HFFc6 (cell line): ENCODE data around the gene RAI1. TPM values are rescaled to one million over a fixed set of nuclear protein-coding genes. Genes with fewer than 3 reads are reported as not detected.
"Not testable (repeated sequence)": the region's sequence is repeated elsewhere in the genome, so short reads cannot be mapped to it uniquely, and the experiment has no call there.

Source experiments
- DNase-seq: peaks from one replicate; pipeline ENCODE4 v3.0.0-alpha.2; 2018
- H3K27ac Mint-ChIP-seq: 2 replicates; pipeline ENCODE4 v1.8.0; 2020; ENCODE audit warnings: mild to moderate bottlenecking, mixed read lengths
- H3K27me3 Mint-ChIP-seq: 2 replicates; pipeline ENCODE4 v1.8.0; 2021; ENCODE audit warnings: mild to moderate bottlenecking, moderate library complexity, mixed read lengths; ENCODE audit not compliant: insufficient read depth
- H3K36me3 Mint-ChIP-seq: 2 replicates; pipeline ENCODE4 v1.8.0; 2021; ENCODE audit warnings: low read depth, mixed read lengths
- H3K4me1 Mint-ChIP-seq: 2 replicates; pipeline ENCODE4 v1.8.0; 2020; ENCODE audit warnings: low read depth, mixed read lengths
- H3K4me3 Mint-ChIP-seq: 2 replicates; pipeline ENCODE4 v1.8.0; 2020; ENCODE audit warnings: mild to moderate bottlenecking, moderate library complexity, mixed read lengths
- H3K9me3 Mint-ChIP-seq: 2 replicates; pipeline ENCODE4 v1.8.0; 2020; ENCODE audit warnings: mild to moderate bottlenecking, mixed read lengths
- CTCF ChIP-seq: fragments of 200-600 bp; sonication (generic); IDR thresholded peaks from 2 replicates; pipeline ENCODE4 v1.5.0; 2021; ENCODE audit warnings: antibody characterized with exemption, mild to moderate bottlenecking
- total RNA-seq, 6 experiments: library from RNA; stranded (reverse); fragmentation: NEBNext Ultra II Directional; extraction: Animal tissue kit (Norgen Biotek cat#: 25700); gene quantifications; 2 replicates in 1 of 6; 3 replicates in 5 of 6; pipeline ENCODE4 v1.2.3, GENCODE V29; 2021

Gene RAI1
- total RNA-seq, 6 experiments from 2014 or later, result 26.9 to 29.3 (median 29.0) TPM

- H3K4me1 Mint-ChIP-seq, result peaks cover 48% of the 10 kb centered on the region
- H3K27me3 Mint-ChIP-seq, result peaks cover 4% of the 10 kb centered on the region
- DNase-seq, result no peak
- H3K4me3 Mint-ChIP-seq, result no peak overlapping the region
- TF ChIP-seq CTCF, result no peak
- no peaks in the 10 kb centered on the region for H3K9me3 Mint-ChIP-seq
- no peaks in the 10 kb centered on the region for H3K36me3 Mint-ChIP-seq
- H3K27ac Mint-ChIP-seq, result no peak overlapping the region
Observed at GRCh38 chr17:17675925-17676534, 5.2 kb upstream of the RAI1 start.

GRCh38 chr17:17676752-17677151, 4.5 kb upstream of the RAI1 start:
- Mint-ChIP-seq H3K4me3 (no peak overlapping the region), H3K27me3 (peaks cover 4% of the 10 kb centered on the region), H3K36me3 (no peaks in the 10 kb centered on the region), H3K4me1 (peaks cover 41% of the 10 kb centered on the region), H3K27ac (no peak overlapping the region), H3K9me3 (no peaks in the 10 kb centered on the region)
- no peak for TF ChIP-seq CTCF
- no peak for DNase-seq

- peaks cover 4% of the 10 kb centered on the region for H3K27me3 Mint-ChIP-seq
- H3K4me1 Mint-ChIP-seq, result peaks cover 34% of the 10 kb centered on the region
- no peak for DNase-seq
- TF ChIP-seq CTCF, result no peak
- H3K27ac Mint-ChIP-seq, result no peak overlapping the region
- no peaks in the 10 kb centered on the region for H3K36me3 Mint-ChIP-seq
- H3K9me3 Mint-ChIP-seq, result no peaks in the 10 kb centered on the region
- H3K4me3 Mint-ChIP-seq, result no peak overlapping the region
Observed at GRCh38 chr17:17677299-17678040, 3.8 kb upstream of the RAI1 start.

GRCh38 chr17:17678063-17678699, 3.1 kb upstream of the RAI1 start:
- not testable (repeated sequence) for H3K4me3 Mint-ChIP-seq, H3K9me3 Mint-ChIP-seq, DNase-seq, H3K27me3 Mint-ChIP-seq, H3K27ac Mint-ChIP-seq, H3K36me3 Mint-ChIP-seq
- peaks cover 29% of the 10 kb centered on the region for H3K4me1 Mint-ChIP-seq

- Mint-ChIP-seq H3K4me3 (no peak overlapping the region), H3K4me1 (peaks cover 34% of the 10 kb centered on the region), H3K27me3 (peaks cover 3% of the 10 kb centered on the region), H3K9me3 (no peaks in the 10 kb centered on the region), H3K36me3 (no peaks in the 10 kb centered on the region), H3K27ac (no peak overlapping the region)
- no peak for DNase-seq
- TF ChIP-seq CTCF, result no peak
Observed at GRCh38 chr17:17679243-17679642, 2.0 kb upstream of the RAI1 start.

- no peak for TF ChIP-seq CTCF
- H3K4me1 Mint-ChIP-seq, result peaks cover 39% of the 10 kb centered on the region
- H3K9me3 Mint-ChIP-seq, result no peaks in the 10 kb centered on the region
- peaks cover 3% of the 10 kb centered on the region for H3K27me3 Mint-ChIP-seq
- no peak overlapping the region for H3K4me3 Mint-ChIP-seq
- DNase-seq, result no peak
- no peak overlapping the region for H3K27ac Mint-ChIP-seq
- H3K36me3 Mint-ChIP-seq, result no peaks in the 10 kb centered on the region
Observed at GRCh38 chr17:17679748-17680147, 1.5 kb upstream of the RAI1 start.
